HG02840 (cell line): ENCODE data around the gene RTP5.

ENCODE experiments used
- ATAC-seq: cut with Tn5 transposase; IDR thresholded peaks from one replicate; pipeline ENCODE4 v1.9.1; 2021; ENCODE audit warnings: mild to moderate bottlenecking, moderate library complexity, moderate number of reproducible peaks; ENCODE audit not compliant: unreplicated experiment, low FRiP score

The RTP5 gene

DNA sequence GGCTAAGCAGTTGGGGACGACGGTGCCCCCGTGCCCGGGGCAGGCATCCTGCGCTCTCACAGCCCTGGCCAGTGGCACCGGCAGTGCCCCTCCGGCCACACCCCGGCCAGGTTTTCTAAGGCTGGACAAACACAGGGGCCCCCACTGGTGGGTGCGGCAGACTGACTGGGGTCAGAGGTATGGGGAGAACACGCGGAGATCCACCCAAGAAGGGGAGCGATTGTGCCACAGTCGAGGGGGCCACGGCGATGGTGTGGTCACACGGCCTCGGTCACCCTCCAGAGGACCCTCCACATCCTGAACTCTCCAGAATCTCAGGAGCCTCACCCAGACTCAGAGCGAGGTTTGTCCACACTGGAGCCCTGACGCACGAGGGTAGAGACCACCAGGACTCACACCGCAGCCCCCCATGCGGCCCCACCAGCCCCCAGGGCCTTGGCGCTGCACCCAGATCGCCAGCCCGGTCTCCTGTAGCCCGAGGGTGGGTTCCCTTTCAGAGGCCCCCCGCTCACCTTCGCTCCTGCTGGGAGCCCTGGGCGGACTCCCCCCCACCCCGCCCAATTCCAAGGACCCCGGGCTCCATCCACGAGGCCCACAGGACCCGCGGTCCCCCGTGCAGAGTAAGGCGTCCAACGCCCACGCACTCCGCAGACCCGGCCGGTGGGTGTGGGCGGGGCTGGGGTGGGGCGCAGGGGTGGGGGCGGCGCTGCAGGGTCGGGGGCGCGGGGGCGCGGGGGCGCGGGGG is 26.0 kb upstream of the RTP5 start:
- ATAC-seq = no peak

DNA sequence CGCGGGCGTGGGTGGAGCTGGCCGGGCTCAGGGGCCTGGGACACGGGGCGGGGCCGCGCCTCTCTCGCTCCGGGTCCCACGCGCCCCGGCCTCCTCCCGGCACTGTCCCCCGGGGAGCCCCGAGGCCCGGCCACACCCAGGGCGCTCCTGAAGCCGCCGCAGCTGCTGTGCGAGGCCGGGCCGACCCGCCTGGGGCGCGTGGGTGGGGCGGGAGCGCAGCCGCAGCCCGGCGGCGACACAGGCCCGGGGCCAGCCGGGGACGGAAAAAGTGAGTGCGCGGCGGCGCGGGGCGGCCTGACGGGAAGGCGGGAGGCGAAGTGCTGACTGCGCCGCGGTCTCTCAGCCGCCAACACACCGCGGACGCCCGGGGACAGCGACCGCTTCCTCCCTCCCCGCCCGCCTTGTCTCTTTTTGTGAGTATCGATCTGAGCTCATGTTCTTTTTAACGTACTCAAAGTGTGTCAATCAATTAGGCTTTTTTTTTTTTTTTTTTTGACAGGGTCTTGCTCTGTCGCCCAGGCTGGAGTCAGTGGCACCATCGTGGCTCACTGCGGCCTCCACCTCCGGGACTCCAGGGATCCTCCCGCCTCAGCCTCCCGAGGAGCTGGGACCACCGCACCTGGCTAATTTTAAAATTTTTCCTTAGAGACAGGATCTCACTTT is 25.3 kb upstream of the RTP5 start:
- no peak for ATAC-seq

DNA sequence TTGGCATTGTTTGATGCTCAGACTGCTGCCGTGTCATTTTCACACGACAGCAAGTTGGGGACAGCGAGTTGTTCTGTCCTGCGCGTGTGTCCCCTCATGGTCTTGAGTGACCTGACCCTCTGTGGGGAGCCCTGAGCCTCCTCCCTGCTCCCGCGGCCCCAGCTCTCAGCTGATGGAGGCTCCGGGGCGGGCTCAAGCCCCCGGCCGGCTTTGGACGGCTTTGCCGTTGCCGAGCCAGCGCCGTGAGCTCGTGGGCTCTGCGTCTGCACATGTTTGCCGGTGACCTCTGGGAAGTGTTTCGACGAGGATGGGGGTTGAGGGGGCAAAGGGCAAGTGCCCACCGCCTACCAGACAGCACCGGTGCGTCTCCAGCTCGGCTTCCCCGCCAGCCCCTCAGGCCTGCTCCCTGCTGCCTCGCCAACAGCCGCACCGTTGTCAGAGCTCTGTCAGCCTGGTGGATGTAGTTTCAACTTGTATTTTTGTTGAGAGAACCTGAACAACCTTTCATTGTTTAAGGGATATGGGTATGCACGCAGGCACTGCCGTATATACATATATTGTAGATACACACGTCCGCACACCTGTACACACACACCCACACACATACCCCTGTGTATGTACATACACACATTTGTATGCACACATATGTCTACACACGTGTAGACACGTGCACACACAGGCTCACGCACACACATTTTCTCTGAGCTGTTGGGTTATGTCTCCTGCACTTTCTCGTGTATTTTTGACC is 24.5 kb upstream of the RTP5 start:
- ATAC-seq = no peak

DNA sequence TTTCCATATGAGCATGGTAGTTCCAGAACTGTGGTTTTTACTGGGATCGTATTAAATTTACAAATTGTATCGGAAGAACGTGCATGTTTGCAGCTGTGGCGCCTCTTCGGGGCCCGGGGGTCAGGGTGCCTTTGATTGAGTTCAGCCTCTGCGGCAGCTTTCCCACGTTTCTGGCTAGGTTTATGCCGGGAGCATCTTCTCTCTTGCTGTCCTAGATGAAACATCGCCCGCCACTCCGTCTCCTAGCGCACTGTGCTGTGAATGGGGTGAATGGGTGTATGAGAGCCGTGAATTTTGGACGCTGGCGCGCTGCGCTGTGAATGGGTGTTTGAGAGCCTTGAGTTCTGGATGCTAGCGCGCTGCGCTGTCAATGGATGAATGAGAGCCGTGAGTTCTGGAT is 23.1 kb upstream of the RTP5 start:
- ATAC-seq = no peak

DNA sequence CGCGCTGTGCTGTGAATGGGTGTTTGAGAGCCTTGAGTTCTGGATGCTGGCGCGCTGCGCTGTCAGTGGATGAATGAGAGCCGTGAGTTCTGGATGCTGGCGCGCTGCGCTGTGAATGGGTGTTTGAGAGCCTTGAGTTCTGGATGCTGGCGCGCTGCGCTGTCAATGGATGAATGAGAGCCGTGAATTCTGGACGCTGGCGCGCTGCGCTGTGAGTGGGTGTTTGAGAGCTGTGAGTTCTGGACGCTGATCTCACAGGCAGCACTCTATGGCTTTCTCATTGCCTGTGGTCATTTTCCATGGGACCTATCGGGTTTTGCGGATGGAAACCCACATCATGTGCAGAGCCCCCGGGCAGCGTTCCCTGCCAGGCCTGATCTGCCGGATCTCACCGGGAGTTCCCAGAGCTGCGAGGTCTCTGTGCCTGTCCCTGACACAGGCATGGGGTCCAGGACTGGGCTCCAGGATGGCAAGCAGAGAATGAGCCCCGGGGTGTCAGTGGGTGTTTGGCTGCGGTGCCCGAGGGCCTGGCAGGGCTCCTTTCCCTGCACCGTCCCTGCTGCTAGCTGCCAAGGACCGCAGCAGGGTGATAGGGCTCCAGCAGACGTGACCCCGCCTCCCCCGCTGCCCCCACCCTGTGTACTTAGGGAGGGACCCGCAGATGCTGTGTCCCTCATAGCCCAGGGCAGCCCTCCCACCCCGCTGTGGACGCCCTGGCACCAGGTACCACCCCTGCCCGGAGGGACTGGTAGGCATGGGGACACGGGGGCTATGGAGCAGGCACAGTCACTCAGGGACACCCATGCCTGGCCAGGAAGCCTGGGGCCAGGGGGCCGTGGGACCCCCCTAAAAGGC is 20.5 kb upstream of the RTP5 start:
- ATAC-seq = no peak

DNA sequence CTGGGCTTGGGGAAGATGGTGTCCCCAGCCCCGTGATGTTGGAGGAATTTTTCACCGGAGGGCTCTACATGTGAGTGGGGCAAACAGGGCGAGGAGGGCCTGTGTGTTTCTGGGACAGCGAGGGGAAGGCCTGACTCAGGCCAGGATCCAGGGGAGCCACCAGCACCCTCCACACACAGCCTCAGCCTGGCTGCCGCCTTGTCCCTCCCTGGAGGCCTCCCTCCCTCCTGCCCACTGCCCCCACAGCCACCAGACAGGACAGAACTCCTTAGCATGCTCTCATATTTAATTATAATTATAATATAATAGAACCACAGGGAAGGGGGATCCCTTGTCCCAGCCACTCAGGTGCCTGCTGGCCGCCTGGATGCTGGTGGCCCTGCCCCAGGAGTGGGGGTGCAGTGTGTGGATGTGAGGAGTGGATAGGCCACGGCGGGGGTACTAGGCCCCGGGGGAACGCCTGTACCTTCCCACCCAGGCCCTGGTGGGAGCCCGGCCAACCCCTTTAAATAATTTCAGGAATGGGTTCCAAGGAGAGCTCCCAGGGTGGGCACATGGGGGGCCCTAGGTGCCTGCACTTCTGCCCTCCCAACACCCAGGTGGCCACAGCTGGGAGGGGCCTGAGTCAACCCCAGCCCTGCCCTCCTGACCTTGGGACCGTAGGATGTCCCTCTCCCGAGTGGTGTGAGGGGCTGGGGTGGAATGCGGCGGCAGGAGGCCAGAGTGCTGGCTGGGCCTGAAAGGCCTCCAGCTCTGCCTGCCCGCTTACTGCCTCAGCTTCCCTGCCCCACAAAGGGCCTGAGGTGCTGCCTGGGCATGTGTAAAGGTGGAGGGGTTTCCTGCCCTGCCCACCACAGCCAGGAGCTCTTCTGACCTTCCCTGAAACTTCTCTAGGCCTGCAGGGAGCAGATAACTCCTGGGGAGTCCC is 19.6 kb upstream of the RTP5 start:
- no peak for ATAC-seq

DNA sequence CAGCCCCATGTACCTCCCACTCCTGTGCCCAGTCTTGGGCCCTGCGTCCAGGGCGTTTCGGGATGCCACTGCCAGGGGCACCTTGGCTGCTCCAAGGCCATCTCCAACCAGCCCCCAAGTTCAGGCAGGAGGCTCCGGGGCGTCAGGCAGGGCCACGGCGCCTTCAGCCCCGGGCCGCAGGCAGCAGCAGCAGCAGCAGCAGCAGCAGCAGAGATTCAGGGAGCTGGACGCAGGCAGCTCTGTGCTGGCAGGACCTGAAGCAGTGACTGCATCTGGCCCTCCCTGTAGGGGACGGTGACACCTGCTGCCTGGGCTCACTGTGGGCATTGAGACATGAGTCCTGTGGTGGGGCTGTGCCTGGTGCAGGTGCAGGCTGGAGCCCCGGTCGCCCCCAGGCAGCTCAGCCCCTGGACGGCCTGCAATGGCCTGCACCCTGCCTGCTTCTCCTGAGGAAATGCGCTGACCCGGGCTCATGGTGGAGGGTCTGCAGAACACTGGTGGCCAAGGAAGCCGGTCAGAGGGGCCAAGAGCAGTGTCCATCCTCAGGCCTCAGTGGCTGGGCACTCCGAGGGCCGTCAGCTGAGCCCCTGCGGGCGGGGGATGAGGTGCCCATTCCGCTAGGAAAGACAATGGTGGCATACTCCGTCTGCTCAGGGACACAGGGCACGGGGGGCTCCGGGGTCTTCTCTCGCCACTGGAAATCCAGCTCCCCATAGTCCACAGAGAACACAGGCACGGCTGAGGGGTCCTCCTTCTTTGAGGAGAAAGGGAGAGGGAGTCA is 18.8 kb upstream of the RTP5 start:
- no peak for ATAC-seq

DNA sequence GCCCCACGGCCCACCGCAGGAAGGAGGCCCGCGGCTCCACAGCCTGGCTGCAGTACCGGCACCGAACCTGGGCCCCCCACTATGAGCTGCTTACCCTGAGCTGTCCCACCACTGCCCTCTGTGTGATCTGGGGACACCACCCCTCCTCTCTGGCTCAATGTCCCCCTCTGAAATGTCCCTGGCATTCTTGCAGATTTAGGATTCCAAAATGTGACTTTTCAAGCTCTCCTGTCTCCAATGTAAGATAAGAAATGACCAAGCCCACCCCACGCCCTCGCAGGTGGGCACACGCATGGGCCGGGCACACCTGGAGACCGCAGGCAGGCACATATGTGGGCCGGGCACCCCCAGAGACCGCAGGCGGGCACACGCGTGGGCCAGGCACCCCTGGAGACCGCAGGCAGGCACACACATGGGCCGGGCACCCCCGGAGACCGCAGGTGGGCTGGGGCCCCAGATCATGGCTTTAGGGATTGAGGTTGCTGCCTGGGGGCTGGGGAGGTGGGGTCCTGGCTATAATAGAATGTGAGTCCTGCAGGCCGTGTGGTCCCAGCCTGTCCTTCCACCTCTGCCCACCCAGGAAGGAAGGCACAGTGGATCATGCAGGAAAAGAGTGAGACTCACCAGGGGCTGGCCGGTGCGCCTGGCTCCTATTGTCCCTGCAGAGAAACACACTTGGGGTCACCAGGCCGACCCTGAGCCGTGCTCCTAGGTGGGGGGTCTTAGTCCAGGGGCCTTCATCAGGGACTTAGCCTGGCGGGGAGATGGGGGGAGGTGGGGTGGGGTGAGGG is 18.0 kb upstream of the RTP5 start:
- no peak for ATAC-seq

DNA sequence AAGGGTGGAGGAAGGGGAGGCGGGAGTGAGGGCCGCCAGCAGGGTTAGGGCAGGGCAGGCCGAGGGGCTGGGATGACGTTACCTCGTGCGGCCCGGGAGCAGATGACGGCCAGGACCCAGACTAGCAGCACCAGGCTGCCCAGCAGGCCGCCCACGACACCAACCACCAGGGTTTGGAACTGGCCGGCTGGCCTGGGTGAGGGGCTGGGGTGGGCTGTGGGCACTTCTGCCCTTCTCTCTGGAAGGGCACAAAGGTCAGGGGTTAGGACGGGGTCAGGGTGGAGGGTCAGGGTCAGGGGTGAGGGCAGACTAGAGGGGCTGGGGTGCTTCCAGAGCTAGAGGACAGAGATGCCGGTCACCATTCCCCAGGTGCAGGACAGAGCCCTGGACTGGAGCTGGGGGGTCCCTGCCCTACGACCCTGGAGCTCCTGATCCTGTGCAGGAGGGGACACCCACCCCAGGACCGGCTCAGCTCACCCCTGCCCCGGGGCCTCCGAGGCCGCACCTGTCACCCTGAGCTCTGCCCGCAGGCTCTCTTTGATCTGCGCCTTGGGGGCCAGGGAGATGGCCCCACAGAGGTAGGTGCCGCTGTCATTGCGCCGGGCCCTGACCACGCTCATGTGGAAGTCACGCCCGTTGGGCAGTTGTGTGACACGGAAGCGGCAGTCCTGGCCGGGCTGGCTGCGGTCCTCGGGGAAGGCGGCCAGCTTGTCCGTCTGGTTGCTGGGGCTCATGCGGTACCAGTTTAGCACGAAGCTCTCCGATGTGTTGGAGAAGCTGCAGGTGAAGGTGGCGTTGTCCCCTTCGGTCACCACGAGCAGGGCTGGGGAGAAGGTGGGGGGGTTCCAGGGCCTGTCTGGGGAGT is 17.2 kb upstream of the RTP5 start:
- no peak for ATAC-seq

DNA sequence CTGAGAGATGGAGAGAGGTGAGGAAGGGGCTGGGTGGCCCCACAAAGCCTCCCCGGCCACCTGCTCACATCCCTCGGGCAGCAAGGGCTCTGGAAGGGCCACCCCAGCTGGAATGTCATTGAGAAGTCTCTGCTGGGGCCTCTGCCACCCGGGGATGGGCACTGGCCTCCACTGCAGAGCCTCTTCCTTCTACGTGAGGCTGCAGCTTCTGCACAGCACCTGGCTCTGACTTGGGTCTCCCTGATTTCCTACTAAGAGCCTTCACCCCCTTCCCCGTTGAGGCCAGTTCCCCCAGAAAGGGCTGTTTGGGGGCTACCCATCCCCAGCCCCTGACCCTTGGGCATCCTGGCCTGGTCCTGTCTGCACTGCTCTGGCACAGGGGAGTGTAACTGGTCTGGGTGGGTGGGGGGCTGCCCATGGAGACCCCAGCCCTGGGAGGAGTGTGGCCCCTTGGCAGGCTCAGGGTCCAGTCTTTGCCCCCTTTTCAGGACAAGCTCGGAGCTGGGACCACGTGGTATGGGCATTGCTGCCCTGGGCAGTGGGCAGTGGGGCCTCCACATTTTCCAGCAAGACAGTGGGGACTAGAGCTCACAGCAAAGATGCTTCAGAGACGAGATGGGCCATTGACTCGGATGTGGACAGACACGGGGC is 16.4 kb upstream of the RTP5 start:
- ATAC-seq = no peak

DNA sequence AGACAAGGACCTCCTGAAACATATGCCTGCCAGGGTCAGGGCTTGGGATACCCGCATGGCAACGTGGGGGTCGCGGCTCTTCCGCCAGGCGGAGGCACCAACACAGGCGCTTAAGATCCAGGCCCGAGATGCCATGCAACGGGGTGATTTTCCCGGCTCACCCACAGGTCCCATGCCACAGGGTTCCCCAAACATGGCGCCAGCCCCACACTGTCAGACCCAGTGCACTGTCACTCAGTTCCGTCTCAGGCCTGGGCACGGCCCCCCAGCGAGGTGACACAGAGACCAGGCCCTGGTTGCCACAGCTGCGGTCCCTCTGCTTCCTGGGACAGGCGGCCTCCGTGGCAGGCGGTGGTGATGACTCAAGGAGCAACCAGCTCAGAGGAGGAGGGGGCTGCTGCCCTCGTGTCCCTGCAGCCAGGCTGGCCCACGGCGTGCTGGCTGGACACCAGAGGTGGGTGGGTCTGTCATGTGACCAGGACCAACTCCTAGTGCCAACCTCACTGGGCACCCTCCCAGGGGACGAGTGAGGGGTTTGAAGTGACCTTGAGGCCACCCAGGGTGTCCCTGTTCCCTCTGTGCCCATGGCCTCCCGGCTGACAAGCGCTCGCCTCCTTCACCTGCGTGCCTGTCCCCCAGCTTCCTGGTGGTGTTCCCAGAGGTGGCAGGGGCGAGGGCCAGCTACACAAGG is 15.7 kb upstream of the RTP5 start:
- no peak for ATAC-seq

DNA sequence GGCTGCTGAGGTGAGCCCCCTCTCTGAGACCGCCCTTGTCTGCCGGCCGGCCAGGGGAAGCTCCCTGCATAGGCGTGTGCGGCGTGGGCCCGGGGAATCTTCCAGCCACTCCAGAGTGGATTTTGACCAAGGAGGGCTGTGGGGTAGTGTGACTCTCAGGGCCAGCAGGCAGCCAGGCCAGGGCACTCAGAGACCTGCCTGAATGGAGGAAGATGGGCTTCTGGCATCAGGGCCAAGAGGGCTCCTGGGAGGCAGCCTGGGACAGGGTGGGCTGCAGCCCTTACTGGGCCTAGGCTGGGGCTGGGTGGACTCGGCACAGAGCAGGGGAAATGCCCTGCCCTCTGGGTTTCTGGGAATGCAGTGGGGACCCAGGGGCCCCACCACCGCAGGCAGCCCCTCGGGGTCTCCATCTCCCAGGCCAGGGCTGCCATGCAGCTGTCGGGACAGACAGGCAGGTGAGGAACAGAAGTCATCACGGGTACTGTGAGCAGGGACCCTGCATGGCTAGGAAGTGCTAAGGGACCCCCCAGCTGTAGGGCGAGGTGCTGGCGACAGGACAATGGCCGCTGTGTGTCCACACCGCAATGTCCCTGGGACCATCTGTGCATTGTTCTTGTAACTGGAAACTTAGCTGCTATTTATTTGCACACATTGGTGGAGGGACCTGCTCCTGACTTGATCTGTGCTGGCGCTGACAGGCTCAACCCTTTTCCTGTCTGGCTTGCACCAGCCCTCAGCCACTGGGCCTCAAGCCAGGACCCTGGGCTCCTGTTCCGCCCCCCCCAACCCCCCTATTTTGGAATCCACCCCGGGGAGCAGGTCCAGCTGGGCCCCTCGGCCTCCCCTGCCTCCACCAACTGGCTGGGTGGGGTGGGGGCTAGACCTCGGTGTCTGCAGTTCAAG is 14.9 kb upstream of the RTP5 start:
- ATAC-seq = no peak

DNA sequence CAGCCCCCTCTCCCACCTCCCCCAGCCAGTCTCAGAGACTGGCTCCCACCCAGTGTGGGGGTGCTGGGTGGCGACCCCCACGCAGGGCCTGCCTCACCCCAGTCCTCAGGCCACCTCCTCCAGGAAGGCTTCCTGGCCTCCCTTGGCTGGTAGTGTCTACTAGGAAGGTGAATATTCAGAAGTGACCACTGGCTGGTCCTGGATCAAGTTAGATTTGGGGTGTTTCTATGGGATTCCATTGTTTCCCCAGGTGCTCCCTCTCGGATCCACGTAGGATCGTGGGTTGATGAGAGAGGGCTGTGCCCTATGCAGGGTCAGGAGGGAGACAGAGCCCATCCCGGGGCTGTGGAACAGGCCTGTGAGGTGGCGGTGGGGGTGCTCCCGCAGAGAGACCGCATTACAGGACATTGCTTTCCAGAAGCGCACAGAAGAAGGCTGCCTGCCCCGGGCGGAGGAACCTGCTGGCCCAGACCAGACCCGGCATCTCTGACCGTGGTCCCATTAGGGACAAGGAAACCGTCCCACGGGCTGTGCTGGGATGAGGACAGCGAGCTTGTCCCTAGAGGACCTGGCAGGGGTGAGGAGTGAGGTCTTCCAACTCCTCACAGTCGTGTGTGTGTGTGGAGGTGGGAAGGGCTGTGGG is 14.2 kb upstream of the RTP5 start:
- ATAC-seq = no peak

DNA sequence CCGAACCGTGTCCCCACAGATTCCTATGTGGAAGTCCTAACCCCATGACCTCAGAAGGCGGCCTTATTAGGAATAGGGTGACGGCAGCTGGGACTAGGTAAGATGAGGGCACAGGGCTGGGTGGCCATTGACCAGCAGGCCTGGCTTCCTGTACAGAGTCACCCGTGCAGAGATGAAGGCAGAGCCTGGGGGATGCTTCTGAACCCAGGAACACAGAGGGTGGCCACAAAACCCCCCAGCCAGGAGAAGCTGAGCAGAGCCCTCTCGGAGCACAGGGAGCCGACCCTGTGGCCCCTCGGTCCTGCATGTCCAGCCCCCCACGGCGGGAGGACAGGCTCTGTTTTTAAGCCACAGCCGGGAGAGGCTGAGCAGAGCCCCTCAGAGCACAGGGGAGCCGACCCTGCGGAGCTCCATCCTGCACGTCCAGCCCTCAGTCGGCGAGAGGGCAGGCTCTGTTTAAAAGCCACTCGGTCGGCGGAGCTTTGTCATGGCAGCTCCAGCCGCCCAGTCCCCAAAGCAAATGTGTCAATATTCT is 13.6 kb upstream of the RTP5 start:
- no peak for ATAC-seq
